Naive B cell (primary cell): ENCODE measurements around the gene CLUH. TPM values are rescaled to one million over a fixed set of nuclear protein-coding genes. Genes with fewer than 3 reads are reported as not detected.
A peak's percentile ranks its signal among the peaks of the same experiment; 100 is the strongest.

ENCODE experiments used
- ATAC-seq, 2 donors: fragments of 150-1000 bp; cut with Tn5 transposase; 2 replicates each; pipeline ENCODE4 v1.10.0; 2021; ENCODE audit warnings: low read depth in 2 of 2, mild to moderate bottlenecking in 2 of 2, moderate library complexity in 2 of 2
- DNase-seq: peaks from one replicate; pipeline ENCODE4 v3.0.0; 2022
- H3K27ac Mint-ChIP-seq, 6 donors: one replicate each; pipeline ENCODE4 v1.8.0; 2020 to 2022; ENCODE audit warnings: mild to moderate bottlenecking in 6 of 6, mixed read lengths in 6 of 6, moderate library complexity in 5 of 6, inconsistent platforms in 2 of 6
- H3K27me3 Mint-ChIP-seq, 3 donors: one replicate each; pipeline ENCODE4 v1.8.0; 2021 to 2022; ENCODE audit warnings: mixed read lengths in 3 of 3, mild to moderate bottlenecking in 1 of 3
- H3K36me3 Mint-ChIP-seq, 2 donors: one replicate each; pipeline ENCODE4 v1.8.0; 2020 to 2022; ENCODE audit warnings: mixed read lengths in 2 of 2, inconsistent platforms in 1 of 2, mild to moderate bottlenecking in 1 of 2
- H3K4me1 Mint-ChIP-seq, 3 donors: one replicate each; pipeline ENCODE4 v1.8.0; 2020 to 2022; ENCODE audit warnings: mixed read lengths in 3 of 3, inconsistent platforms in 1 of 3, mild to moderate bottlenecking in 1 of 3, moderate library complexity in 1 of 3
- H3K4me3 Mint-ChIP-seq, 8 donors: one replicate each; pipeline ENCODE4 v1.8.0; 2020 to 2022; ENCODE audit warnings: mild to moderate bottlenecking in 8 of 8, mixed read lengths in 8 of 8, moderate library complexity in 8 of 8, inconsistent platforms in 2 of 8
- H3K9me3 Mint-ChIP-seq, 7 donors: one replicate each; pipeline ENCODE4 v1.8.0; 2020 to 2022; ENCODE audit warnings: mixed read lengths in 7 of 7, mild to moderate bottlenecking in 5 of 7, inconsistent platforms in 2 of 7, moderate library complexity in 1 of 7
- polyA plus RNA-seq, 6 donors: library from polyadenylated mRNA; unstranded; fragments of 300-500 nt; fragmentation: Illumina TruSeq; gene quantifications; one replicate each; pipeline ENCODE4 v1.2.3, GENCODE V29; 2021; ENCODE audit warnings: low read depth in 6 of 6

The CLUH gene
- polyA plus RNA-seq, 6 donors from 2014 or later, result 3.4 to 14.2 (median 5.3) TPM

DNA sequence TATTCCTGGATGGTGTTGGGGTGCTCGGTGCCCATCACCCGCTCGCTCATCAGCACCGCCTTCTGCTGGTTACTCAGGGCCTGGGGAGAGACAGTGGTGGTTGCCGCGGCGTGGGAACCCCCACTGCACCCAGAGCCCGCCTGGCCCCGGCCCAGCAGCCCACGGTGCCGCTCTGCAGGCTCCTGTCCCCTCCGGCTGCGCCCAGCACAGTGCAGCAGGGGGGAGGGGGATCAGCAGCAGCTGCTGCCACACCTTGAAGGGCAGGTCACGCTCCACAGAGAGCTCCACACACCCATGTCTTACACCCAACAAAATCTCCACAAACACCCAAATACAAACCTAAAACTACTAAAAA lies 18.8 kb downstream of the CLUH start:
- ATAC-seq (no peak), DNase-seq (no peak)
- Mint-ChIP-seq H3K4me3 (no peak overlapping the region), H3K27ac (no peak overlapping the region), H3K27me3 (no peaks in the 10 kb centered on the region), H3K9me3 (no peaks in the 10 kb centered on the region), H3K36me3 (no peaks in the 10 kb centered on the region), H3K4me1 (peaks cover 0 to 3% (median under 1%) of the 10 kb centered on the region in 3 donors)

DNA sequence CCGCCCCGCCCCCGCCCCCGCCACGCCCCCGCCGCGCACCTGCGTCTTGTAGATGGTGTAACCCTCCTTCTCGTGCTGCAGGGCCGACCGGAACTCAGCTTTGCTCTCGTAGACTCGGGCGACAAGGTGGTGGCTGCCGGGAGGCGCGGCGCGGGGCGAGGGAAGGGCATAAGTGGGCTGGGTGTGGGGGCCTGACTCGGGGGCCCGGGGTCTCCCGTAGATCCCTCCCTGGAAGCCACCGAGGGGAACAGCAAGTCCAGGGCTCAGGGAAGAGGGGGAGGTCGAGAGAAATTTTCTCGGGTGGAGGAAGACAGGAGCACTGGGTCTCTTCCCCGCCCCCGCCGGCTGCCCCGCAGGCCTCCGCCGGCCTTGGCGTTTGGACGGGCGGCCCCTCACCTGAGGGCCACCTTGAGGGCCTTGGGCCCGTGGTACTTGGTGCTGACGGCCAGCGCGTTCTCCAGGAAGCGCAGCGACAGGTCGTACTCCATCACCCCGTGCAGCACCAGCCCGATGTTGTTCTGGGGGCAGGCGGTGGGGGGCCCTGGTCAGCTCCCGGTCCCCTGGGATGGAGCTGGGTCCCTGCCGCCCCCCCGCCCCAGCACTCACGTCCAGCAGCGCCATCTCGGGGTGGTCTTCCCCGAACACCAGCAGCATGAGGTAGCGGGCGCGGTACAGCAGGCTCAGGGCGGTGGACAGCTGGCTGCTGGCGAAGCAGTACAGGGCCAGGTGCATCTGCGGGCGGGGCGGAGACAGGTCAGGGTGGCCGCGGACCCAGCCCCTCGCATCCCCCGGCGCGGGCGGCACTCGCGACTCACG lies 19.4 kb downstream of the CLUH start:
- Mint-ChIP-seq H3K36me3 (no peaks in the 10 kb centered on the region), H3K4me3 (no peak overlapping the region), H3K4me1 (peaks cover 0 to 5% (median 3%) of the 10 kb centered on the region in 3 donors), H3K9me3 (no peaks in the 10 kb centered on the region), H3K27ac (no peak overlapping the region), H3K27me3 (no peaks in the 10 kb centered on the region)
- ATAC-seq (no peak), DNase-seq (no peak)

DNA sequence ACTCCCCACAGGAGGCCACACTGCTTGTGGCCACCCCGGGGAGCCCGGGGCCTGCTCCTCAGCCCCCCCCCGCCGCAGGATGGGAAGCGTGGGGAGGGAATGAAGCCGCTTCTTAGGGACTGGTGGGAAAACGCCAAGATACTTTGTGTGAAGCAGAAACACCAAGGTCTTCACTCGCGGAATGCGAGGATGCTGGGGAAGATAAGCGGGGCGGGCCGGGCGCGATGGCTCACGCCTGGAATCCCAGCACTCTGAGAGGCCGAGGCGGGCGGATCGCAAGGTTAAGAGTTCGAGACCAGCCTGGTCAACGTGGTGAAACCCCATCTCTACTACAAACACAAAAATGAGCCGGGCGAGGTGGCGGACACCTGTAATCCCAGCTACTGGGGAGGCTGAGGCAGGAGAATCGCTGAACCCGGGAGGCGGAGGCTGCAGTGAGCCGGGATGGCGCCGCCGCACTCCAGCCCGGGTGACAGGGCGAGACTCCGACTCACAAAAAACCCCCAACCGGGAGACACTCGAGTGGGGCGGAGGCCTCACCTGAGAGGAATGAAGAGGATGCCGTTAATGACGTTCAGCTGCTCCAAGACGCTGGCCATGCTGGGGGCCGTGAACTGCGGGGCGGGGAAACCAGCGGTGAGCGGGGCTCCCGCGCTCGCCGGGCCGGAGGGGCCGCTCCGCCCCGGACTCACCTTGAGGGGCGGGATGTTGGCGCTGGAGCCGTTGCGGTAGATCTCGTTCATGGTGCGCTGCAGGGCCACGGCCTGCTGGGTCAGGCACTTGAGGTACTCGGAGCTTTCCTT lies 20.3 kb downstream of the CLUH start:
- no peak overlapping the region for H3K4me3 Mint-ChIP-seq
- no peaks in the 10 kb centered on the region for H3K9me3 Mint-ChIP-seq
- peak overlapping the region in 1 of 6 donors; percentile 36 for H3K27ac Mint-ChIP-seq
- H3K27me3 Mint-ChIP-seq, result no peaks in the 10 kb centered on the region
- DNase-seq (no peak), ATAC-seq (no peak)
- peaks cover 0 to 5% (median 0%) of the 10 kb centered on the region in 3 donors for H3K4me1 Mint-ChIP-seq
- no peaks in the 10 kb centered on the region for H3K36me3 Mint-ChIP-seq

DNA sequence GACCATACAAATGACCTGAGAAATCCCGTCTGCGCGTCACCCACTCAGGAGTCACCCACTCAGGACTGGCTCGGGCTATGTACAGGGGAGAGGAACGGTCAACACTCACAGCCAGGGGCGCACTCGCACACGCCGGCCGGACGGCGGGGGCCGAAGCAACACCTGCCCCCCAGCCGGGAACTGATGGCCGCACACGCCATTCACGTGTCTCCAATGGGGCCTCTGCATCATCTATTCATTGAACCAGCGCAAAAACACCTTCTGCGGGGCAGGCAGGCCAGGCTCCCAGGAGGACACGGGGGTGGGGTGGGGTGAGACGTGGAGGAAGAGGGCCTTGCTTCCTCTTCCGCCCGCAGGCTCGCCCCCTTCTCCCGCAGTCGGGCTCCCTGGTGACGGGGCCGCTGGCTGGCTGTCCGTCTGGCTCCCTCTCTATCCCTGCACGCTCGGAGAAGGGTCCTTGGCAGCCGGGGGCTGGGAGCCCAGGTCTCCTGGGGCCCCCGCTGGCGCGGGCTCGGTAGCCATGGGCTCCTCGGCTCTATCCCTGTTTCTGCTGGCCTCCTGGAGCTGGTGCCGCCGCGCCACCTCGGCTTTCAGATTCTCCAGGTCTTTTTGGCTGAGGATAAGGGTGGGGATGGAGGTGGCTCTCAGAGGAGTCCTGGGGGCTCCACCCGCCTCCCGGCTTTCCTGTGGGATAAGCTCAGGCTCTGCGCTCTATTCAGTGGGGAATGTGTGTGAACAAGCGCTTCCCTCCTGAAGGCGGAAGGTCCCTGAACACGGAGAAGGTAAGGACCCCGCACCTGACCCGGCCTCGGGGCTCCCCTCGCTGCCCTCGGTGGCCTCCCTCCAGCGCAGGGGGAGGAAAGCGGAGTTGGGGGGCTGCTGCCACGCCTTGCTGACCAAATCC lies 21.1 kb downstream of the CLUH start:
- no peaks in the 10 kb centered on the region for H3K27me3 Mint-ChIP-seq
- H3K9me3 Mint-ChIP-seq, result no peaks in the 10 kb centered on the region
- no peak for ATAC-seq
- H3K36me3 Mint-ChIP-seq, result no peaks in the 10 kb centered on the region
- DNase-seq, result no peak
- H3K27ac Mint-ChIP-seq, result peak overlapping the region in 1 of 6 donors; percentile 47
- no peak overlapping the region for H3K4me3 Mint-ChIP-seq
- H3K4me1 Mint-ChIP-seq, result peaks cover 0 to 5% (median 0%) of the 10 kb centered on the region in 3 donors

DNA sequence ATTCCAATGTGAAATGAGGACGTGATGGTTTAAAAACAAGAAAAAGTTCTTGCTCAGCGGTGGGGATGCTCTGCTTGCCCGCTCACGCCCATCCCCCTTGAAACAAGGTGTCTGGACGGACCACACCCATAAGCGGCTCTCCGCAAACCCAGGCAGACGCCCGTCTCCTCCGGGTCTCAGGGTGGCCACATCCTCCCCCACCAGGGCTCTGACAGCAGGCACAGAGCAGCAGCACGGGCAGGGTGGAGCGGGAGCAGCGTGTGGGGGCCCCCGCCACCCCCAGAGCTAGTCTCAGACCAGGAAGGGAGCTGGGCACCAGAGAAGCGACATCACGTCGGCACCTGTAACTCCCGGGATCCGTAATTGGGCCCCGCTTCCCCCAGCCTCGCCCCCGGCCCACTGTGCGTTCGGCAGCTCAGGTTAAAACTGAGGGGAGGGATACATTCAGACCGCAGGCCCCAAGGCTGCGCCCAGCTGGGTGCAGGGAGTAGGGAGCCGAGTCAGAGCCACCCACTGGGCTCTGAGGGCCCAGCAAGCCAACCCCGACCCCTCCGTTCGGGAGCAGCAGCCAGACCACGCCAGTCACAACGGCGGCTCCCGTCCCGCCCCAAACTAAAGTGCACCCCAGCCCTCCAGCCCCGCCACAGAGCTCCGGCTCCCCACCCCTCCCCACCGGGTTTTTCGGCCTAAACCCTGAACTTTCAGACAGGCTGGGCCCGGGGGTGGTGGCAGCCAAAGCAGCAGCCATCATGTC lies 22.0 kb downstream of the CLUH start:
- H3K4me3 Mint-ChIP-seq, result no peak overlapping the region
- DNase-seq (no peak), ATAC-seq (no peak)
- H3K27me3 Mint-ChIP-seq, result no peaks in the 10 kb centered on the region
- peaks cover 0 to 5% (median 0%) of the 10 kb centered on the region in 3 donors for H3K4me1 Mint-ChIP-seq
- H3K27ac Mint-ChIP-seq, result peak overlapping the region in 3 of 6 donors; percentile 28 to 85 (median 73)
- no peaks in the 10 kb centered on the region for H3K36me3 Mint-ChIP-seq
- H3K9me3 Mint-ChIP-seq, result no peaks in the 10 kb centered on the region

DNA sequence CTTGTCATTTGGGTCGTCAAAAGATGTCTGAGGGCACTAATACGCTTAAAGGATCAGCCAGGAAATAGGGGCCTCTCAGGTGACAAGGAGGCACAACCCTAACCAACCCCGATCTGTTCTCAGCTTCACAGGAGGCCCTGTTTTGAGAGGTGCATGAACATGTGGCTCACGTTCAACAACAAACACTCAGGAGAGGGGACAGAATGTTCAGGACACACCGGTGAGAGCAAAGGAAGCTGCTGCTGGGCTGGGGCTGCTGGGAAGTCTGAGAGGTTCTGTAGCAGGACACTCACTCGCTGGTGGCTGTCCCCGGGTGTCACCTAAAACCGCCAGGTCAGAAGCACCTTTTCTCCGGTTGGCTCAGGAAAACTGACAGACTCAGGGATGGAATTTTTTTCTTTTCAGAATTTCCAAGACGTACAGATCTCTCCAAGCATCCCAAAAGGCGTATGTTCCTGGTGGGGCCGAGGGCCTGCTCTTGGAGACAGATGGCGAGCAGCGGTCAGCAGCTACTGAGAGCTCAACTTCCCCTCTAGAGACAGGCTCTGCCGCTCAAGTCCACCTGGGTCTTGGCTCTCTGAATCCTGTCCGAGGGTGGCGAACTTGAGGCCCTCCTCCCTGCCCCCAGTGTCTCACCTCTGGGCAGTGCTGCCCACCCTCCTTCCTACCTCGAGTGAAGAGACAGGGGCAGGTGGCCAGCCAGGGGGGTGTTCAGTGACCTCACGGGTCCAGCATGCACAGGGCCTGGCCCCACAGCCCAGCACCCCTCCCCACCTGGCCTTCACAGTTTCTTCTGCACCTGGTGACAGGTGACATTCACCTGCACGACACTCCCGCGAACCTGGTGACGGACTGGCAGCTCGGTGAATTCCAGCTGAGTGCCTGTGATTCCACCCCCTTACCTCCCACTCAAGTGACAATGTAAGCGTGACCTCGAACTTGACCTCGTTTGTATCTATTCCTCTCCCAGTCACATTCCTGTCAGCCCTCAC lies 22.9 kb downstream of the CLUH start:
- peak overlapping the region in 5 of 6 donors; percentile 28 to 85 (median 49) for H3K27ac Mint-ChIP-seq
- H3K4me1 Mint-ChIP-seq, result peaks cover 0 to 5% (median 0%) of the 10 kb centered on the region in 3 donors
- no peaks in the 10 kb centered on the region for H3K9me3 Mint-ChIP-seq
- no peaks in the 10 kb centered on the region for H3K36me3 Mint-ChIP-seq
- H3K4me3 Mint-ChIP-seq, result no peak overlapping the region
- H3K27me3 Mint-ChIP-seq, result no peaks in the 10 kb centered on the region
- DNase-seq (no peak), ATAC-seq (no peak)

DNA sequence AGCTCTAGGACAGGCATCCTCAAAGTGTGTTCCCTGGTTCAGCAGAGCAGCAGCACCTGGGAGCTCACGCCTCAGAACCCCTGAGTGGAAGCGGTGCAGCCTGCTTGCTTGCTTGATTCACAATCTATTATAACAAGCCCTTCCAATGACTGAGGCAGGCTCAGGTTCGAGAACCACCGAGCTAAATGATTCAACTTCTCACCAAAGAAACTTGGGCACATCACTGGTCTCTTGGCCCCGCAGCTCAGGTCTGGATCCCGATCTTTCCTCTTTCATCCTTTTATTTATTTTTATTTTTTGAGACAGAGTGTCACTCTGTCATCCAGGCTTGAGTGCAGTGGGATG lies 24.5 kb downstream of the CLUH start:
- H3K27me3 Mint-ChIP-seq, result no peaks in the 10 kb centered on the region
- DNase-seq, result no peak
- no peaks in the 10 kb centered on the region for H3K9me3 Mint-ChIP-seq

DNA sequence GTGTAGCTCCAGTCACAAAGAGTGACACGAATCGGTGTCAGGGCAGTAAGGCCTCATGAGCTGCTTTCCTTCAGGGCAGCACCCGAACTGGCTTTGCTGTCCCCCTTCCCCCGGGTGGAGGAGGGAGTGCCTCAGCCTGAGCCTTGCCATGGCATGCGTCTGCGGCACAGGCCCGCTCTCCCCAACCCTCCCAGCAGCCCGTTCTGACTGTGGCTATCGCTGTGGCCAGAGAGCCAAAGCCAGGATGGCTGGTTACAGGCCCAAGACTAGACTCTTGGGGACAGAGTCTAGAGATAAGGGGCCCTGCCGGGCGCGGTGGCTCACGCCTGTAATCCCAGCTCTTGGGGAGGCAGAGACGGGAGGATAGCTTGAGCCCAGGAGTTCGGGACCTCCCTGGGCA lies 25.9 kb downstream of the CLUH start:
- Mint-ChIP-seq H3K4me3 (no peak overlapping the region), H3K9me3 (no peaks in the 10 kb centered on the region), H3K4me1 (peaks cover 0 to 5% (median 0%) of the 10 kb centered on the region in 3 donors), H3K27ac (peak overlapping the region in 2 of 6 donors; percentile 22 to 27), H3K27me3 (no peaks in the 10 kb centered on the region), H3K36me3 (peaks cover 0 to under 1% of the 10 kb centered on the region in 2 donors)
- ATAC-seq, result no peak
- no peak for DNase-seq

More for the DNA sequence above, 24.5 kb downstream of the CLUH start:
- no peak for ATAC-seq
- Mint-ChIP-seq H3K27ac (peak overlapping the region in 2 of 6 donors; percentile 57 to 88), H3K4me1 (peaks cover 0 to 5% (median 0%) of the 10 kb centered on the region in 3 donors), H3K4me3 (no peak overlapping the region), H3K36me3 (no peaks in the 10 kb centered on the region)

DNA sequence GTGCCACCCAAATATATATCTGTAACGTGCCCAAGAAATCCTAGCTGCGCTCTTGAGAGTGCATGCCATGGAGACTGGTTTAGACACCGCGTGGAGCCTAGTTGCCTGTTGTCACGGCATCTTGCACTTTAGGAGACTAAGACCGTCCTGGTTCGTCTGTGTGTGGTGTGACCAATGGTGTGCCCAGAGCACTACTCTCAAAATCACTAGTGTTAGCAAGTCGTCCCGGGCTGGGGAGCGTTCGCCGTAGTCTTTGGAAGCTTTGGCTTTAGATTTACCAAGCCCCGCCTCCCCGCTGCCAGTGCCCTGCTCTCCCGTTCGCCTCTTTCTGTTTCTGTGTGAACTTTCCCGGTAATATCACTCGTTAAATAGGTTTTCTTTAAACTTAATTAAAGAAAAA lies 27.0 kb downstream of the CLUH start:
- no peak overlapping the region for H3K4me3 Mint-ChIP-seq
- H3K27me3 Mint-ChIP-seq, result no peaks in the 10 kb centered on the region
- DNase-seq, result no peak
- no peak for ATAC-seq
- H3K4me1 Mint-ChIP-seq, result peaks cover 0 to 5% (median 0%) of the 10 kb centered on the region in 3 donors
- H3K9me3 Mint-ChIP-seq, result no peaks in the 10 kb centered on the region
- peaks cover under 1 to 8% of the 10 kb centered on the region in 2 donors for H3K36me3 Mint-ChIP-seq
- peak overlapping the region in 1 of 6 donors; percentile 42 for H3K27ac Mint-ChIP-seq

DNA sequence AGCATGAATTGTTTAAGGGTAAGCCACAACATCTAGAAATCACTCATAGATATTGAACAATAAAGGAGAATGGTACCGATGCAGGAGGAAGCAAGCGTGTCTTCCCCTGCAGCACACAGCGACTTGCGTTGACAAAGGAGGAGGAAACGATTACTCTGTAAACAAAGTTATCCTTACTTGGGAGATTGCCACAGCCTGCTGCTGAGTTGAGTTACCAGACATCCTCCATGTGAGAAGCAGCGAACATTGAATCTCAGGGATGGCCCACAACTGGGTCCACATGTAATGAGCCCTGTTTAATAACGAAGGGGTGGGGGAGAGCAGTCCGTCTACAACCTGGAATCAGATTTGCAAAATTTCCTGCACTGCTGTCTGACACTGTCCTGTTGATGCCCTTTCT lies 27.7 kb downstream of the CLUH start:
- no peaks in the 10 kb centered on the region for H3K27me3 Mint-ChIP-seq

DNA sequence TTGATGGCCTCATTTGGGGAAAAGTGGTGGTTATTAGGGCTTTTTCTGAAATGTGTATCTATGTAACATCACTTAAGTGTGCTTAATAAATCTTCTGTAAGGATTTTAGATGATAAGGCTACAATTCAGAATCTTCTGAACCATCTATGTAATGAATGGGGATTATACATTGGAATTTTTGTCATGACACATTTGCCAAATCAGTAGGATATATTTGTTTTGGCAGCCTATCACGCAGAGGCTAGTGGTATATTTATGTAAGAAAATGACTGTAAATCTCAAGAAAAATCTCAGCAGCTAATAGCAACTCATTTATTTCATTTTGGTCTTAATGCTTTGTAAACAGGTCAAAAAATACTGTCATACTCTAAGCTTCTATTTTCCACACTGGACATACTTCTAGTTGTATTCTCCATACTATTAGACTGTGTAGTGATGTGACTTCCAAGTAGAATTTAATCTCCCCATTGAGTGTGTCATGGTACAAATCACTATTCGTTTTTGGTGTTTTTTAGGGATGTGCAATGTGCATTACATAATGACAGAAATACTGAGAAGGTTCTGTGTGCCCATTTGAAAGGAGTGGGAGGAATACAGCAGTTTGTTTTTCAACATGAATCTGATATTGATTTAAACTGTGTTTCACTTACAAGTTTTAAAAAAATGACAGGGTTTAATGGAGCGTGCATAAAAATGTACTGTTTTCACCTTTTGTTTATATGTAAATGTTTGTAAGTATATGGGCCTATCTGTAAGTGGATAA lies 29.2 kb downstream of the CLUH start:
- peaks cover 8 to 9% of the 10 kb centered on the region in 2 donors for H3K36me3 Mint-ChIP-seq
- no peaks in the 10 kb centered on the region for H3K27me3 Mint-ChIP-seq
- peaks cover 0 to 7% (median 5%) of the 10 kb centered on the region in 3 donors for H3K4me1 Mint-ChIP-seq
- no peaks in the 10 kb centered on the region for H3K9me3 Mint-ChIP-seq
- no peak overlapping the region for H3K27ac Mint-ChIP-seq
- ATAC-seq, result no peak
- DNase-seq, result no peak
- no peak overlapping the region for H3K4me3 Mint-ChIP-seq

More for the DNA sequence above, 27.7 kb downstream of the CLUH start:
- DNase-seq (no peak), ATAC-seq (no peak)
- H3K9me3 Mint-ChIP-seq, result no peaks in the 10 kb centered on the region
- H3K27ac Mint-ChIP-seq, result peak overlapping the region in 2 of 6 donors; percentile 42 to 55
- peaks cover 0 to 11% (median 5%) of the 10 kb centered on the region in 3 donors for H3K4me1 Mint-ChIP-seq
- no peak overlapping the region for H3K4me3 Mint-ChIP-seq
- H3K36me3 Mint-ChIP-seq, result peaks cover 7 to 8% of the 10 kb centered on the region in 2 donors
